Stomach smooth muscle (tissue), 2 donors: ENCODE measurements around the gene DNMT3A.
A peak's percentile ranks its signal among the peaks of the same experiment; 100 is the strongest.

Experiments
- H3K27ac ChIP-seq: one replicate; pipeline ENCODE4 v1.7.0; 2013; ENCODE audit warnings: mild to moderate bottlenecking, low read length, inconsistent platforms
- H3K27me3 ChIP-seq, 2 donors: one replicate each; pipeline ENCODE4 v1.7.0; 2013; ENCODE audit warnings: low read length in 2 of 2; ENCODE audit not compliant: insufficient read depth in 2 of 2, control insufficient read depth in 1 of 2
- H3K36me3 ChIP-seq, 2 donors: one replicate each; pipeline ENCODE4 v1.7.0; 2013; ENCODE audit warnings: low read length in 2 of 2; ENCODE audit not compliant: control insufficient read depth in 2 of 2, insufficient read depth in 2 of 2
- H3K4me1 ChIP-seq: one replicate; pipeline ENCODE4 v1.7.0; 2013; ENCODE audit warnings: low read length; ENCODE audit not compliant: control insufficient read depth, insufficient read depth
- H3K4me3 ChIP-seq, 2 donors: one replicate each; pipeline ENCODE4 v1.7.0; 2013; ENCODE audit warnings: low read length in 2 of 2
- H3K9ac ChIP-seq, 2 donors: one replicate each; pipeline ENCODE4 v1.7.0; 2013; ENCODE audit warnings: low read length in 2 of 2, mild to moderate bottlenecking in 1 of 2
- H3K9me3 ChIP-seq, 2 donors: one replicate each; pipeline ENCODE4 v1.7.0; 2013; ENCODE audit warnings: low read length in 2 of 2; ENCODE audit not compliant: control insufficient read depth in 2 of 2
- donor health status: healthy.
- donor health status: Pancreatic carcinoma.

Gene DNMT3A

DNA sequence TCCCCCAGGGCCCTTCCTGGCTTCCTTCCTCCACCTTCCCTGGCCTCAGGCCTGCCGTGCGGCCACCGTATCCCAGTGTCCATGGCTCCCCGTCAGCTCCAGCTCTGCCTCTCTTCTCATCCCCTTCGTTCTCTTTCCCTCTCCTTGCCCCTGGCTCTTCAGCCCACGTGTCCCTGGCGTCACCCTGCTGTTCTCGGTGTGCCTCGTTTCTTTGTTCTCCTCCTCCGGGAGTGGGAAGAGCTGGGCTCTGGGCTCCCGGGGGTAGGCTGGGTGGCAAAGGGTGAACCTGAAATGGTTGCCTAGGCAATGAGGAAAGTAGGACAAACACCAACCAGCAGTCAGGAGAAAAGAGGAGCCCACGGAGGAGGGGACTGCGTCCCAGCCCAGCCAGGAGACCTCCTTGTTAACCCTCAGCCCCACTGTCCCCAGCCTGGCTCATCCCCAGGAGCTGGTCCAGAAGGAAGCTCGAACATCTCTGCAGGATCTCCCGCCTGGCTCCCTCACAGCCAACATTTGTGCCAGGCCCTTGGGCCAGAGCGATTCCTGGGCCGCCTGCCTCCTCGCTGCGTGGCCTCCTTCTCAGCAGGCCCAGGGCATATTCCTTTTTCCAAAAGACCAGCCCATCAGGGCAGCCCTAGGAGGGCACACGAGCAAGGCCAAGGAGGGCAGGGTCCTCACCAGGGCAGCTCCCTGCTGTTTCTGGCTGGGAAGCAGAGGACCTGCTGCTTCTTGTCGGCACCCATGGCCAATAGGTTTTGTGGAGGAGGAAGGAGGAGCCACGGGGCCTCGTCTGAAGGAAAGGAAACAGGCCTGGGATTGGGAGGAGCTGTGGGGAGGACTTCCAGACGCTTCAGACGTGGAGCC, 30.9 kb upstream of the DNMT3A start:
- Histone ChIP-seq H3K4me3 (no peak overlapping the region), H3K27me3 (no peaks in the 10 kb centered on the region), H3K27ac (no peak overlapping the region), H3K36me3 (no peaks in the 10 kb centered on the region), H3K4me1 (peaks cover 15% of the 10 kb centered on the region), H3K9me3 (no peaks in the 10 kb centered on the region), H3K9ac (no peak overlapping the region)

DNA sequence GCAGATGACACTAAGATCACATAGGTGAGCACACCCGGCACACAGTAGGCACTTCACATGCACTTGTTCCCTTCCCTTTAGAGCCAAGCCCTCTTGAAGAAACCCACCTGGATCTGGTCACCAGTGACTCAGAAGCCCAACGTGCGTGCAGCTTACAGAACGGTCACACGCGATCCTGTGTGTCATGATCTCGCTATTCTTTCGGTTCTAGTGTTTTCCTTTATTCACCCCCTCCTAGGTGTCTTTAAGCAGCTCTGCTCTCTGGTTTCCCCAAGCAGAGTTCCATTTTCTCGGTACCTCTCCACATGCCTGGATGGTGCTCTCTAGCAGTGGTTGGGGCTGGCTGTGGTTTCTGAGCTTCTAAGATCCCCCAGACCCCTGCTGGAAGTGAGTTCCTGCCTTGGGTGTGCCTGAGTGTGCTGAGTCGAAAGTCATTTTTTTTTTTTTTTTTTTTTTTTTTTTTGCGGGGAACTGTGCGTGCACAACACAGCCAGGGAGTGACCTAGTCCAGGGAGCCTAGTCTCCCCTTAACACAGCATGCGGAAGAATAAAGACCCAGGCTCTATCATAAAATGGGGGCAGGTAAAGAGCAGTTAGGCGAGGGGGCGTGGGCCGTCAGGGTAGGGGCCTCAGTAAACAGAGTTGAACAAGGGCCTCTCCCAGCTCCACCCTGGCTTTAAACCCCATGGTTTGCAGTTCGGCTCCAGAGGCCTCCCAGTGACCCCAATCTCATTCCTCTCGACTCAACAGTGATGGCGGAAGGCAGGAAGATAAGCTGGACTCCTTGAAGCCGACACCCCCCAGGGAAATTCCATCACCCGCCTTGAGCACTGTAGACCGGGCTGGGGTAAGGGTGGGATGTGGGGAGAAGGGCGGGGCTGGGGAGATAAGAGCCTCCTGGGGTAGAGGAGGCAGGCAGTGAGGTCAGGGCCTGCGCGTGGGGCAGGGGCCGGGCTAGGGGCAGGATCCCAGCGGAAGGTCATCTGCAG, 29.8 kb upstream of the DNMT3A start:
- Histone ChIP-seq H3K36me3 (no peaks in the 10 kb centered on the region), H3K9me3 (no peaks in the 10 kb centered on the region), H3K27me3 (no peaks in the 10 kb centered on the region), H3K9ac (no peak overlapping the region), H3K4me3 (no peak overlapping the region), H3K27ac (no peak overlapping the region), H3K4me1 (peaks cover 5% of the 10 kb centered on the region)

GRCh38 chr2:25369876-25370275, 28.2 kb upstream of the DNMT3A start:
- Histone ChIP-seq H3K27ac (no peak overlapping the region), H3K9ac (no peak overlapping the region), H3K9me3 (no peaks in the 10 kb centered on the region), H3K36me3 (no peaks in the 10 kb centered on the region), H3K27me3 (no peaks in the 10 kb centered on the region), H3K4me3 (no peak overlapping the region), H3K4me1 (no peaks in the 10 kb centered on the region)

DNA sequence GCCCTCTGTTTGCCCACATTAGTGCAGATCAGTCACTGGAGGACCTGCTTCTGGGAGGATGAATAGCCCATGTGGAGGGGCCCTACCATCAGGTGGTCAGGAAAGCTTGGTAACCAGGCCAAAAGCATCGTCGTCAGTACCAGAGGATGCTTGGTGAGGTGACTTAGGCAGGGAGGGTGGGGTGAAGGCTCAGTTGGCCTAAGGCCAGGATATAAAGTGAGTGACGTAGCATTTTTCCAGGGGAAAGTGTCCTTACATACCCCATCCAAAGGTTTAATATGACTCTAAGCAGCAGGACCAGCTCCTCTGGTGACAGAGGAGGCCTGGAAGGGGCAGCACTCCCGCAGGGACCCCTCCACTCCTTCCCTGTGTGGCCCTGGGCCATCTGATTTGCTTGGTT, 27.7 kb upstream of the DNMT3A start:
- H3K27ac ChIP-seq, result no peak overlapping the region
- no peaks in the 10 kb centered on the region for H3K4me1 ChIP-seq
- no peaks in the 10 kb centered on the region for H3K27me3 ChIP-seq
- no peak overlapping the region for H3K9ac ChIP-seq
- no peaks in the 10 kb centered on the region for H3K9me3 ChIP-seq
- no peaks in the 10 kb centered on the region for H3K36me3 ChIP-seq
- H3K4me3 ChIP-seq, result no peak overlapping the region

DNA sequence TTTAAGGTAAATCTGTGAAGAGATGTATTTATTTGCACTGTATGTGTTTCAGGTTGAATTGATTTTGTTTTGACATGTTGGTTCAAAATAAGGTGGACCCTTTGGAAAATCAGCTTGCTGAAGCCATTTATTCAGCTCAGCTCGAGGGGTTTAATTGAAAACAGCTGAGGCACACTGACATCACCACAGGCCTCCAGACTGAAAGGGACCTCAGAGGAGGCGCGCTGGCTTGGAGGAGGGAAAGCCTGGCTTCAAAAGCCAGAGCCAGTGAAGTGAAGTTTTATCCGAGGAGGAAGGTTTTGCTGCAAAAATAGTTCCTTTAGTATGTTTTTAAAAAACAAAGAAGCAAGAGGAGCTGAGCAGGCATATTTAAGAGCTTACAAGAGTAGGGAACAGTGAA, 26.9 kb upstream of the DNMT3A start:
- no peak overlapping the region for H3K4me3 ChIP-seq
- H3K27me3 ChIP-seq, result no peaks in the 10 kb centered on the region
- H3K36me3 ChIP-seq, result no peaks in the 10 kb centered on the region
- H3K9ac ChIP-seq, result no peak overlapping the region
- H3K9me3 ChIP-seq, result no peaks in the 10 kb centered on the region
- no peak overlapping the region for H3K27ac ChIP-seq
- H3K4me1 ChIP-seq, result no peaks in the 10 kb centered on the region

- Histone ChIP-seq H3K9ac (no peak overlapping the region), H3K27me3 (no peaks in the 10 kb centered on the region), H3K9me3 (no peaks in the 10 kb centered on the region), H3K36me3 (no peaks in the 10 kb centered on the region), H3K4me1 (peaks cover 5% of the 10 kb centered on the region), H3K4me3 (no peak overlapping the region), H3K27ac (no peak overlapping the region)
These were observed 25.6 kb upstream of the DNMT3A start for GRCh38 chr2:25367296-25367695.

DNA sequence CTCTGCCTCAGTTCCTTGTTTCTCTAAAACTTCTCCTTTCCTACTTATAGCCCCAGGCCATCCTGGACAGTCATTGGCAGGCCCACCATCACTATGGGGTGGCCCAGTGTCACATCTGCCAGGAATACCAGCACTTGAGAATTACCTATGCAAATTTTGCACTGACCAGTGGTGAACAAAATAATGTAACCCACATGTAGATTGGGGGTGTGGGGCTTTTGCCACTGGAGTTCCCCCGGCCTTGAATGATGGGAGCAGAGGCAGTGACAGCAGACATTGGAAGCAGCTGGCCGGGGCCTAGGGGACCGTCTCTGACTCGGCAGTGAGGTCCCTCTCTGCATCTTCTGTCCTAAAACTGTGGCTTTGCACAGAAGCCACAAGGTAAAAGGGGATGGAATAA, 24.9 kb upstream of the DNMT3A start:
- no peaks in the 10 kb centered on the region for H3K27me3 ChIP-seq
- no peak overlapping the region for H3K4me3 ChIP-seq
- no peak overlapping the region for H3K27ac ChIP-seq
- no peak overlapping the region for H3K9ac ChIP-seq
- H3K4me1 ChIP-seq, result peaks cover 9% of the 10 kb centered on the region
- no peaks in the 10 kb centered on the region for H3K36me3 ChIP-seq
- H3K9me3 ChIP-seq, result no peaks in the 10 kb centered on the region

DNA sequence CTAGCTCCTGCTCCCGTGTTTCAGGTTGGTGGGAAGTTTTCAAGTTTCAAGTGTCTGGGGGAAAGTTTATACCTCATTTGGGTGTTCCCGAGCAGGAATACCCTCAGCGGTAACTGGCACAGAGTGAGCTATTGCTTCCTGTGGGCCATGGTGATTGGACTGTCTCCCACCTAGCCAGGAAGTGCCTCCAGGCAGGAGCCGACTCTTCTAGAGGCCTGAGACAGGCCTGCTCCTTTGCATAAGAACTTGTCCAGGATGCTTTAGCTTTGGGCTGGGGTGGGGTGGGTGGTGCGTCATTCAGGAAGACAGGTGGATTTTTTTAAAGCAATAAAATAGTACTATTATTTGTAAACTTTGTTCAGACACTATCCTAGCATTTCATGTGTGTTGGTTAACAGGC, 23.5 kb upstream of the DNMT3A start:
- no peaks in the 10 kb centered on the region for H3K36me3 ChIP-seq
- H3K4me1 ChIP-seq, result peaks cover 13% of the 10 kb centered on the region
- H3K27ac ChIP-seq, result no peak overlapping the region
- H3K4me3 ChIP-seq, result no peak overlapping the region
- H3K27me3 ChIP-seq, result peaks cover 0 to 2% of the 10 kb centered on the region in 2 donors
- no peak overlapping the region for H3K9ac ChIP-seq
- no peaks in the 10 kb centered on the region for H3K9me3 ChIP-seq

DNA sequence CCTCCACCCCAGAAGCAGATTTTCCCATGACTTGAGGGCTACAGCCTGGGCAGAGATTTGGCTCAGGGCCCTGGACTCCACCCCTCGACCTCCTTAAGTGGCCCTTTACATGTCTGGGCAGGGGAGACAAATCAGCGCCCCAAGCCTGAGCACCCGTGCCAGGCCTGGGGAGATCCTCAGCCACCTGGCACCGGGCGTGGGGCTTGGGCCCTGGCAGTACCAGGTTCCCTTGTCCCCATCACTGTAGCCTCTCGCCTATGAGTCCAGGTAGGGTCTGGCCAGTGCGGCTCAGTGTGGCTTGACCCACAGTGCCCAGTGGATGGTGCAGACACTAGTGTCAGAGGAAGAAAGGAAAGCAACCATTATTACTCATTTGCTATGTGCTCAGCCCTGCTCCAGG, 22.0 kb upstream of the DNMT3A start:
- no peak overlapping the region for H3K9ac ChIP-seq
- no peaks in the 10 kb centered on the region for H3K9me3 ChIP-seq
- peaks cover 0 to 2% of the 10 kb centered on the region in 2 donors for H3K27me3 ChIP-seq
- no peak overlapping the region for H3K27ac ChIP-seq
- H3K4me3 ChIP-seq, result no peak overlapping the region
- H3K36me3 ChIP-seq, result no peaks in the 10 kb centered on the region
- peaks cover 13% of the 10 kb centered on the region for H3K4me1 ChIP-seq

- Histone ChIP-seq H3K27ac (peak overlapping the region; percentile 19), H3K4me3 (peak overlapping the region; percentile 75 to 79), H3K27me3 (peaks cover 0 to 2% of the 10 kb centered on the region in 2 donors), H3K36me3 (no peaks in the 10 kb centered on the region), H3K4me1 (peaks cover 13% of the 10 kb centered on the region), H3K9me3 (no peaks in the 10 kb centered on the region), H3K9ac (peak overlapping the region; percentile 62 to 66)
These were observed 20.9 kb upstream of the DNMT3A start for GRCh38 chr2:25362434-25363145.
